Fibroblast of peridontal ligament (primary cell): ENCODE results near the gene NBEA.

Experiments used
- DNase-seq: peaks from one replicate; pipeline ENCODE4 v3.0.0-alpha.2; 2010; ENCODE audit errors: extremely low read depth

The NBEA gene

DNA sequence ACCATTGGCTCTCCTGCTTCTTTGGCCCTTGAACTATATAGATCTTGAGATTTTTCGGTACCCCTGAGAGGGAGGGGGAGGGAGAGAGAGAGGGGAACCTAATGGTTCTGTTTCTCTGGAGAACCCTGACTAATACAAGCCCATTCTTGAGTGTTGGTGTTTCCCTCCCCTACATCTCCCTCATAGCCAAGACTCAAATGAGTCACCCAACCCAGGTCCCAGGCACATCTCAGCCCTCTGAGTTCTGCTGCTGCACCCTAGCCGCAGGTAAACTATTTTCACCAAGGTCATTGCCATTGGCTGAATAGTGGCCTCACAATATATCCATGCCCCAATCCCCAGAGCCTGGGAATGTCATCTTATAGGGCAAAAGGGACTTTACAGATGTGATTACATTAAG is 760.2 kb downstream of the NBEA start:
- DNase-seq: no peak

- no peak for DNase-seq
Measured at GRCh38 chr13:35703061-35703460, 761.0 kb downstream of the NBEA start.

GRCh38 chr13:35704331-35704730 is 762.3 kb downstream of the NBEA start:
- peak; percentile 24 for DNase-seq

GRCh38 chr13:35706281-35706680 is 764.2 kb downstream of the NBEA start:
- no peak for DNase-seq

GRCh38 chr13:35706721-35707120 is 764.7 kb downstream of the NBEA start:
- no peak for DNase-seq

DNA sequence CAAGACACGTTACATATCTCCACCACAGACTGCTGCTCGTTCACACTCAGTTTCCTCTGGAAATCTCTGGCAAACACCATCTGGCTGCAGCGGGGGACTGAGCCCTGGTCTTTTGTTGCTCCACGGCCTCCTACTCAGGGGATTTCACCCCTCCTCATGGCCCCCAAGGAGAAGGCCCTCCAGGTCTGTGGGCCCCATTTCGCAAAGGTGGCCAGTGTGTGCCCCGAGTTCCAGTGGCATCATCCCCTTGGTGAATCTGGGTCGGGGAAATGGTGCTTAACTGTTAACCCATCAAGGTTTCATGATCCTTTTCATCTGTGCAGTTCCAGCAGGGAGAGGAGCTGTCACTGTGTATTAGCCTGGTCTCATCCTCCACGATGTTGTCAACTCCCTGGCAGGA is 769.8 kb downstream of the NBEA start:
- DNase-seq: no peak

GRCh38 chr13:35712907-35713761 is 771.1 kb downstream of the NBEA start:
- DNase-seq: peak; percentile 97

DNA sequence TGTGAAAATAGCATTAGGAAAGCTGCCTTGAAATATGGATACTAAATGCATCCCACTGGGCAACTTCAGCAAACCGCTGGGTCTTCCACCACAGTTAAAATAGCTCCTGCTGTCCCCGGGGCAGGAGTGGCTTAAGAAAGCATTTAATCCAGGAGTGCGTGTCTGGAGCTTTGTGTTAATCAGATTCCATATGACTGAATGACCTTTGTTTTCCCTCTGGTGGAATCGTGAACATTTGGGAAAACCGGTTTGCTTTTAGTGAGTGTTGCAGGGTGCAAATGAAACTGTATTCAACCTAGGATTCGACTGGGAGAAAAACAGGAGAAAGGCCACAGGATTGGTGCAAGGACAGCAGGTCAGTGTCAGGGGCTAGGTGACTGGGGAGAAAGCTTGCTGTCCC is 772.1 kb downstream of the NBEA start:
- peak; percentile 62 for DNase-seq

DNA sequence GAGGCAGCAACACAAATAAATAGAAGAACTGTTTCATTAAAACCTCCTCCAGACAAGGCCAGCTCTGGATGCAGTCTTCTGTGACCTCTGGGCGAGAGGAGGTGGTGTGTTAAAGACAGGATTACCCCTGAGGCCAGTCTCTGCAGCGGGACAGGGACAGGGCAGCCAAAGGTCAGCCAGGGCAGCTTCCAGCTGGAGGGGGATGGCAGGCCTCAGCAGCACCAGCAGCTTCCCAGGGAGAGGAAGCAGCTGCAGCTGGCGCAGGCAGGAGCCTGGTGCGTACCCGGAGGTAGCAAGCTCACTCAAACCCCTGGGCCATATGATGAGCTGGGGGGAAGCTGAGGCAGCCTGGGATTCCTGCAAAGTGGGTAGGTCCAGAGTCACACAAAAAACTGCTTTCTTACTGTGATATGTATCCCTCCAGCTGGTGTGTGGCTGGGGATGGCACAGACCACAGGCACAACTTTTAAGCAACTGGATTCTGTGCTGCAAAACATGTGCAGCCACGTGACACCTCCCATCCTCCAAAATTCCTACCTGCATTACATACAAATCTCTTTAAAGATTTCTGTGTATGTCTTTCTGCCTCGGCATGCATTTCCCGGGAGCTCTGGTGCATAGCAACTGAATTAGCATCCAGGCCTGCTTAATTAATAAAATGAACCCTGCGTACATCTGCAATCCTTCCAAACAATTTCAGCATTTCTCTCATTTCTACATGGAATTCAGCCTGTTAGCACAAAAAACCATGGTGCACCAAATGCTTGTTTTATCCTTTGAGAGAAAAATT is 772.7 kb downstream of the NBEA start:
- DNase-seq: no peak

DNA sequence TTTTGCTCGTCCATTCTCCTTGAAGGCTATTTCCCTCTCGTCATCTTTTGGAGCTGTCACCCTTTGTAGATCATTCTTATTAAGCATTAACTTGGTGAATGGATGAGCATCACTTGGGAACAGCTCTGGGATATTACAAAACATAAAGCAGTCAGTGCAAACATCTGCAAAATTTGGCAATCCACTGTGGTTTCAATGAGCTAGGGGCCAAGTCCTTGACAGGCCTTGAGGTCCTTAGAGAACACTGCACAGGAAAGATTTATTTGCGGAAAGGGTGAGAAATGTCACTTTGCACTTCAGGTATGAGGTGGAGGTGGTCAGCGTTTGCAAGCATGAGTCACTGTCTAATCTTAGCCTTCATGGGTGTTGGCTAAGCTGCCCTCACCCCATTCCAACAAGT is 774.1 kb downstream of the NBEA start:
- DNase-seq: peak; percentile 77

DNA sequence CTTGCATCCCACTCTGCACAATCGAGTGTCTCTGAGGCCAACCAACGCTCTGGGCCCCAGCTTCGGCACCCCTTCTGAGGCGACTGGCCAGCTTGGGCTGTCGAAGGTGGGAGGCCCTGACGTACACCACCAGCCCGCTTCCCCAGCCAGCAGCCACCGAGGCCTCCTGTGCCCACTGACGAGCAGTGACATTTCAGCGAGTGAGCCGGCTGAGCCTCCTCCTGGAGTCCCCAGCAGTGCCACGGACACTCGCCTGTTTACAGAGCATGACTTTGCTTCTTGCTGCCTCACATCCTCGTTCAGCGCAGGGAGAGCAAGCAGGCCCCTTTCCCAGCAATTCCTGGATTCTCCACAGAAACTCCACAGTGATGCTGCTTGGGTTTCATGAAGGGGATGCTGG is 774.7 kb downstream of the NBEA start:
- no peak for DNase-seq

DNA sequence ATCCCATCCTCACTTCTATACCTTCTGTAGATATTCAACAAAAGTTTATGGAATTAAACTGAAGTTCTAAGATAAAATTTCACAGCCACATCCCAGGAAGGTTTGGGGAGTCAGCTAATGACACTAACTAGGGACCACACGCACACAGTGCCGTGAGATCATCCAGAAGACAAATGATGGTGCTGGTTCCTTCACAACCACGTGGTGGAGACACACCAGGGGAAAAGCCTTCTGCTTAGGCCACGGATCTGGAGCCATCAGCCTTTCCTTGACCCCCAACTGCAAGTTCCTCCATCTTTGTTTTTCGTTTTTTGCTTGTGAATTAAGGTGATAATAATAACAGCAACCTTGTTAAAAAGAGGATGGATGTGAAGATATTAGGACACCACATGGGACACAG is 776.0 kb downstream of the NBEA start:
- DNase-seq: no peak

DNA sequence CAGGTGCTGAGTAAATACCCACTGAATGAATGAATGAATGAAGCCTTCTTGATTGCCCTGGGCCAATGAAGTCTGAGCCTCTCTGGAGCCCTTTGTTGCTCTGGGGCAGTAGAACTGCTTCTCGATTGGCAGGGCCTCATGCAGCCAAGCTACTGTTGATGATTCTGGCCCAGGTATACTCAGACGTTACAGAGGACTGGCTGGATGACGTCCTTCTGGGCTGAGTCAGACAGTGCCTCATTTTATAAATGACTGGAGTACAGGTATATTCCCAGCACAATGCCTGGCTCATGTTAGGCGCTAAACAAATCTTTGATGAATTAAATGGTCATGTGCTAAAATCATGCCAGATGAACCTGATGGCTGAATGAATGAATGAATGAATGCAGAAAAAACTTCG is 778.2 kb downstream of the NBEA start:
- DNase-seq: no peak

DNA sequence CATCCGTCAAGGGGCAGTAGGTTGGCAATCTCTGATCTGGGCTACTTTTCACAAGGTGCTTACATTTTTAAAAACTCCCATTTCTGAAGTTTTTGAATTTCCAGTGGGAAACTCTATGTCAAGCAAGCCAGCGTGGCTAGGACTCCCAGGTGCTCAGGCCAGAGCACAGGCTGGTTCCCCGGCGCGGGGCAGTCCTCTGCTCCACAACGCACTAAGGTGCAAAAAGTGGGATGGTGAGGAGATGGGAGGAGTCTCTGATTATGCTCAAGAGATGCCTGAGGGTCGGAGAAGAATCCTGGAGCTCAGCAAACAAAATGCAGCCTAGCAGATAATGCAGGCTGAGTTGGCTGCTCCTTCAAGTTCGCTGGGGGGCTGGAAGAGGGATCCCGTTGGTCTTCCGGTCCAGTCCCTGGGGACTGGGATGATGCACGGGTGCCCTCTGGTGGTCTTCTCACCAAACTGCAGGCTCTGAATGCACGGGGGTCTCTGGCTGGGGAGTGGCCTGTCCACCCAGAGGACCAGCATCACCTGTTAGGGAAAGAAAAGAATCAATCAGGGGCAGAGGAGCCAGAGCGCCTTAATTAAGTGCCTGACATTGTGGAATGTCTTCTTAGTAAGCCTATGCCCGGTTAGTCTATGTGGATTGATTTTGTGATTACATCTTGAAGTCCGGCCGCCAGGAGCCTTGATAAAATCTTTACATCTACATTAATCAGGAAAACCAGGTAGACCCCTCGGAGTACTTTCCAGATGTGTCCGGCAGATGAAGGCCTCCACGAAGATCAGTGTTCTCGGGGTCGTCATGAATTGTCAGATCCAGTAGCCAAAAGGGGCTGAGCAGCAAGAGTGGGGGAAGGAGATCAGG is 778.9 kb downstream of the NBEA start:
- DNase-seq: peak; percentile 57
